ENCODE measurements around the gene SUCO. TPM values are rescaled to one million over a fixed set of nuclear protein-coding genes. Genes with fewer than 3 reads are reported as not detected.

SUCO gene
- total and polyA plus RNA-seq, 2 donors (not counting 3 experiments of a cell fraction or from before 2014, with no cell fraction given): 5.1 to 27.2 TPM

DNA sequence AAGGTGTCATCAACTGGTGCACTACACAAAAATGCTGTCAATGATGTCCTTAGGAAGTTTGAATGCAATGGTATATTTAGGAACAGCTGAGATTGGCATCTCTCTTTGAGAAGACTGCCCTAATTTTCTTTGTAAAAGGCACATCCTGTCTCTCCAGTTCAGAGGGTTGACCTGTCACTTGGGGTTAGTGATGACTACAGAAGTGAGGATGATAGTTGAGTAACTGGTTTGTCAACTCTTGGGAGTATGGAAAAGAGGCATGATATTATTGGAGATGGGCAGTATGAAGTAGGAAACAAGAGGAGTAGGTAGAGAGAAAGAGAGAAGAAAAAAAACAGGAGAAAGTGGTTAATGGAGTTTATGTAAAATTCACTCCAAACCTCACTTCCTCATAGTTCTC lies 48.7 kb upstream of the SUCO start:
- peaks cover 21 to 49% of the 10 kb centered on the region in 2 experiments for H3K27me3 ChIP-seq (ENCODE audit: control insufficient read depth in 2 of 2, insufficient read depth in 2 of 2, low read length in 2 of 2)
- no peaks in the 10 kb centered on the region for H3K9me1 ChIP-seq (replicated peaks; ENCODE audit: control insufficient read depth, extremely low read depth, insufficient read depth, low read length)
- no peak overlapping the region for H3K27ac ChIP-seq (ENCODE audit: insufficient read depth, low read depth, low read length)
- no peak overlapping the region for H3K4me3 ChIP-seq (replicated peaks in 1 of 3; ENCODE audit: insufficient read depth in 1 of 3, low read depth in 1 of 3, low read length in 3 of 3)
- ChIA-PET CTCF (interaction anchor here (0.7 kb wide), 1 partner anchor 214 kb away, joined by 4 read pairs; no protein-coding TSS in a partner anchor), POLR2A (no interaction called here)
- H3K9me3 ChIP-seq (replicated peaks; ENCODE audit: control insufficient read depth, insufficient read depth, low read length): no peaks in the 10 kb centered on the region
- no peaks in the 10 kb centered on the region for H3K4me1 ChIP-seq (ENCODE audit: control insufficient read depth, extremely low read depth, insufficient read depth, low read length)
- DNase-seq (ENCODE audit: low read depth, low spot score) (no peak), FAIRE-seq (no peak)
- no TSS peak for BruUV-seq (replicated peaks)
- H4K20me1 ChIP-seq (replicated peaks; ENCODE audit: control insufficient read depth, extremely low read depth, insufficient read depth, low read length): no peaks in the 10 kb centered on the region
- intact Hi-C loops (cut with micrococcal nuclease) (no loop called here), dilution Hi-C loops (cut with MboI; ENCODE audit: extremely low pct_ligation_motif_present, low sequenced_read_pairs) (no loop called here)
- H2AFZ ChIP-seq (ENCODE audit: low read depth, low read length): no peak overlapping the region
- no peaks in the 10 kb centered on the region for H3K79me2 ChIP-seq (ENCODE audit: control insufficient read depth, insufficient read depth, low read length)
- H3K9ac ChIP-seq (replicated peaks; ENCODE audit: extremely low read depth, insufficient read depth, low read length): no peak overlapping the region
- H3K36me3 ChIP-seq (ENCODE audit: control insufficient read depth in 2 of 2, extremely low read depth in 1 of 2, insufficient read depth in 2 of 2, low read length in 2 of 2): no peaks in the 10 kb centered on the region
- no peak overlapping the region for H3K4me2 ChIP-seq (ENCODE audit: insufficient read depth, low read length)
- TF ChIP-seq JUN (IDR thresholded peaks at IDR 0.05; ENCODE audit: borderline replicate concordance, insufficient read depth, insufficient read length, low read depth) (no peak), MYC (IDR thresholded peaks at IDR 0.05; ENCODE audit: low read depth, low read length) (no peak), POLR2A (IDR thresholded peaks at IDR 0.05; ENCODE audit: low read depth, low read length) (no peak), POLR2AphosphoS5 (IDR thresholded peaks at IDR 0.05; ENCODE audit: insufficient read depth, low read depth, low read length) (no peak), EZH2 (IDR thresholded peaks at IDR 0.05; ENCODE audit: borderline replicate concordance, low read depth, low read length, severe bottlenecking) (no peak), FOS (IDR thresholded peaks at IDR 0.05; ENCODE audit: borderline replicate concordance, insufficient read depth, low read length) (no peak)
- TF ChIP-seq, protein P1, sequence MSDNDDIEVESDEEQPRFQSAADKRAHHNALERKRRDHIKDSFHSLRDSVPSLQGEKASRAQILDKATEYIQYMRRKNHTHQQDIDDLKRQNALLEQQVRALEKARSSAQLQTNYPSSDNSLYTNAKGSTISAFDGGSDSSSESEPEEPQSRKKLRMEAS (IDR thresholded peaks at IDR 0.05; ENCODE audit: insufficient read depth, insufficient read length): no peak

DNA sequence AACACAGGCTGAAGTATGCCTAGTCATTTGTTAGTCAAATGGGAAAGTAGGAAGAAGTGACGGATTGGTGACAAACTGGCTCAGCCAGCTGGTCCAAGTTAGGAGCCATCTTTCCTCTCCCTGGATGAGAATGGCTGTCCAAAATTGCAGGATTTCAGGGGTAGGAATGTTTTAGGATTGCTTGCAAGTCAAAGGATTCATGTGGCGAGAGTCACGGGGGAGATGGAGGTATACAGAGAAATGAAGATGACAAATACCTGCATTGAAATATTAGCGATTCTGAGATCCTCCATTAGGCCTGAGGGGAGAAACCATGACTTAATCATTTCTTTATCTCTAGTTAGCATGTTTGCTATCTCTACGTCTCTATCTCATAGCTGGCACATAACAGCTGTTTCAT lies 47.3 kb upstream of the SUCO start:
- Histone ChIP-seq H3K9me3 (replicated peaks; ENCODE audit: control insufficient read depth, insufficient read depth, low read length) (no peaks in the 10 kb centered on the region), H3K9ac (replicated peaks; ENCODE audit: extremely low read depth, insufficient read depth, low read length) (no peak overlapping the region), H2AFZ (ENCODE audit: low read depth, low read length) (no peak overlapping the region), H4K20me1 (replicated peaks; ENCODE audit: control insufficient read depth, extremely low read depth, insufficient read depth, low read length) (no peaks in the 10 kb centered on the region), H3K27ac (ENCODE audit: insufficient read depth, low read depth, low read length) (no peak overlapping the region), H3K4me3 (replicated peaks in 1 of 3; ENCODE audit: insufficient read depth in 1 of 3, low read depth in 1 of 3, low read length in 3 of 3) (no peak overlapping the region), H3K9me1 (replicated peaks; ENCODE audit: control insufficient read depth, extremely low read depth, insufficient read depth, low read length) (no peaks in the 10 kb centered on the region), H3K79me2 (ENCODE audit: control insufficient read depth, insufficient read depth, low read length) (no peaks in the 10 kb centered on the region), H3K36me3 (ENCODE audit: control insufficient read depth in 2 of 2, extremely low read depth in 1 of 2, insufficient read depth in 2 of 2, low read length in 2 of 2) (no peaks in the 10 kb centered on the region), H3K4me1 (ENCODE audit: control insufficient read depth, extremely low read depth, insufficient read depth, low read length) (no peaks in the 10 kb centered on the region), H3K4me2 (ENCODE audit: insufficient read depth, low read length) (no peak overlapping the region), H3K27me3 (ENCODE audit: control insufficient read depth in 2 of 2, insufficient read depth in 2 of 2, low read length in 2 of 2) (peaks cover 24 to 56% of the 10 kb centered on the region in 2 experiments)
- ChIA-PET POLR2A (no interaction called here), CTCF (interaction anchor here (1.0 to 2.2 kb wide), 3 partner anchors 11 to 234 kb away, joined by 3 to 8 read pairs (median 3); no protein-coding TSS in a partner anchor)
- intact Hi-C loops (cut with micrococcal nuclease) (no loop called here), dilution Hi-C loops (cut with MboI; ENCODE audit: extremely low pct_ligation_motif_present, low sequenced_read_pairs) (no loop called here)
- FAIRE-seq: no peak
- TF ChIP-seq GATA2 (IDR thresholded peaks at IDR 0.05; ENCODE audit: insufficient read depth, insufficient read length, low read depth, low read length) (no peak), EZH2 (IDR thresholded peaks at IDR 0.05; ENCODE audit: borderline replicate concordance, low read depth, low read length, severe bottlenecking) (no peak), JUN (IDR thresholded peaks at IDR 0.05; ENCODE audit: borderline replicate concordance, insufficient read depth, insufficient read length, low read depth) (no peak), POLR2A (IDR thresholded peaks at IDR 0.05; ENCODE audit: low read depth, low read length) (no peak), MYC (IDR thresholded peaks at IDR 0.05; ENCODE audit: low read depth, low read length) (no peak), FOS (IDR thresholded peaks at IDR 0.05; ENCODE audit: borderline replicate concordance, insufficient read depth, low read length) (no peak), CTCF (IDR thresholded peaks at IDR 0.05; ENCODE audit: extremely low read depth in 1 of 2, insufficient read depth in 1 of 2, low read depth in 1 of 2, low read length in 2 of 2) (no peak), POLR2AphosphoS5 (IDR thresholded peaks at IDR 0.05; ENCODE audit: insufficient read depth, low read depth, low read length) (no peak)
- TF ChIP-seq, protein P1 (IDR thresholded peaks at IDR 0.05; ENCODE audit: insufficient read depth, insufficient read length): no peak
- DNase-seq (ENCODE audit: low read depth, low spot score): no peak
- no TSS peak for BruUV-seq (replicated peaks)
